A375 (cell line): ENCODE measurements around the gene GDF2. TPM values are rescaled to one million over a fixed set of nuclear protein-coding genes. Genes with fewer than 3 reads are reported as not detected.

ENCODE experiments used
- total RNA-seq: library from RNA; depleted of rRNA; stranded (reverse); fragments of >200 nt; shearing (Covaris generic); gene quantifications from 2 replicates; pipeline ENCODE4 v1.2.3, GENCODE V29; 2014; rRNA removed

Gene GDF2
- total RNA-seq: not detected in 2 replicates

GRCh38 chr10:47322300-47323061 lies at the start of gene GDF2:
Gene GDF2 (plus strand): TSS chr10:47322454. CDS start chr10:47322669, 215 bp downstream.

DNA sequence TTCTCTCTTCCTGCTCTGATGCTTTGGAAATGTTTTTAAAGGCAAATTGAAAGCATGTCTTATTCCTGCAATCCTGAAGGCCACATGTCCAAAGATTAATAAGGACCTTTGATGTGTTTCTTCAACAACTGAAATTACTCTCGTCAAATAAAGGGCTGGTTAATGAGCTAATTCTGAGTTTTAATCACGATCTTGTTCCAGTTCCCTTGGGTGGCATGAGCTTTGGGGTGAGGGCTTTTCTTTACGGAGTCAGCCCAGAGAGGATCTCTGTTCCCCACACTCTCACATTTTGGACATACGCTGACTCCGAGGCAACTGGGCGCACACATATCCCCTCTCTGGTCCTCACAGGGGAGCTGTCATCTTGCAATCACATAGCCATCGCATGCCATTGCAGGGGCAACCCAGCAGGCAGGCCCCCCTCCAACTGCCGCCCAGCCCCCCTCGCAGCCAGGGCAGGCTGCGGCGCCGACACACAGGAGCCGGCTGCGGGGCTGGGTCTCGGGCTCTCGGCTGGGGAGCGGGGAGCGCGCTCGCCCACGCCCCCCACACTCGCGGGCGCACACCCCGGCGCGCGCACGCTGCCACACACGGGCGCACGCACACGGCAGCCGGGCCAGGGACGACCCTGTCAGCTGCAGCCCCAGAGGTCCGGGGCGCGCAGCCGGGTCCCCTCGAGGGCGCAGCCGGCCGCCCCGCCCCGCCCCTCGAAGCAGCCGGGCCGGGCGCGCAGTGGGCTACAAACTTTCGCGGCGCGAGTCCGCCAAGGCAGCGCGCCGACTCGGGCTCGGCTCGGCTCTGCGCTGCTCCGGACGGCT lies 22.4 kb upstream of the GDF2 start, which contains the start of gene GDF10:
Gene GDF10 (plus strand): TSS at position 587 of the 818 bp plus-strand sequence. CDS start 455 bp downstream, outside the sequence.

DNA sequence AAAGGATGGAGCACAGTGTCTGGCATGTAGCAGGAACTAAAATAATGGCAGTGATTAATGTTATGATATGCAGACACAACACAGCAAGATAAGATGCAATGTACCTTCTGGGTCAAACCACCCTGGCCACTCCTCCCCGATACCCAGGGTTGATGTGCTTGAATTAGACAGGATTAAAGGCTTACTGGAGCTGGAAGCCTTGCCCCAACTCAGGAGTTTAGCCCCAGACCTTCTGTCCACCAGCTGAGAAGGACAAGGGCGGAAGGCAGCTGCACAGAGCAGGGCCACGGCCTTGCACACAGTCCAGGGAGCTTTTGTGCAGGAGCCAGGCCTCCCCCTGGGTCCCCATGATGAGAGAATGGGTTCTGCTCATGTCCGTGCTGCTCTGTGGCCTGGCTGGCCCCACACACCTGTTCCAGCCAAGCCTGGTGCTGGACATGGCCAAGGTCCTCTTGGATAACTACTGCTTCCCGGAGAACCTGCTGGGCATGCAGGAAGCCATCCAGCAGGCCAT lies 25.9 kb downstream of the GDF2 start, which contains the start of gene RBP3:
Gene RBP3 (plus strand): TSS at position 226 of the 514 bp plus-strand sequence. CDS start 122 bp downstream, at position 348.

Other genes with a start within 250 kb of the GDF2 start
- gene GDF10, start 22.3 kb upstream of the GDF2 start, total RNA-seq: not detected in 2 replicates
- not detected in 2 replicates for gene RBP3, start 25.9 kb downstream of the GDF2 start, total RNA-seq
- 0.15 and 0.32 TPM in 2 replicates for gene ZNF488, start 61.8 kb downstream of the GDF2 start, total RNA-seq
- gene ANXA8, start 161.7 kb downstream of the GDF2 start, total RNA-seq: 0.21 and 0.34 TPM in 2 replicates
- gene FAM25G, start 169.2 kb downstream of the GDF2 start, total RNA-seq: not detected in 2 replicates
- 4.3 and 4.6 TPM in 2 replicates for gene AGAP9, start 201.2 kb downstream of the GDF2 start, total RNA-seq